SK-N-DZ (cell line): ENCODE measurements around the gene RAB8B. TPM values are rescaled to one million over a fixed set of nuclear protein-coding genes. Genes with fewer than 3 reads are reported as not detected.
A peak's percentile ranks its signal among the peaks of the same experiment; 100 is the strongest.

ENCODE experiments used
- DNase-seq: peaks from one replicate; pipeline ENCODE4 v3.0.0-alpha.2; 2015; ENCODE audit warnings: low spot score
- polyA plus RNA-seq, 2 experiments: library from polyadenylated mRNA; depleted of rRNA; stranded (reverse); fragments of >200 nt; gene quantifications; 2 replicates each; pipeline ENCODE4 v1.2.3, GENCODE V29; 2014

RAB8B gene
- 16.8 and 17.2 TPM in 2 replicates for polyA plus RNA-seq (2014; cell fraction: cytosol; rRNA removed)
- polyA plus RNA-seq (2014; cell fraction: nucleus; rRNA removed) = 10.5 and 11.0 TPM in 2 replicates

DNA sequence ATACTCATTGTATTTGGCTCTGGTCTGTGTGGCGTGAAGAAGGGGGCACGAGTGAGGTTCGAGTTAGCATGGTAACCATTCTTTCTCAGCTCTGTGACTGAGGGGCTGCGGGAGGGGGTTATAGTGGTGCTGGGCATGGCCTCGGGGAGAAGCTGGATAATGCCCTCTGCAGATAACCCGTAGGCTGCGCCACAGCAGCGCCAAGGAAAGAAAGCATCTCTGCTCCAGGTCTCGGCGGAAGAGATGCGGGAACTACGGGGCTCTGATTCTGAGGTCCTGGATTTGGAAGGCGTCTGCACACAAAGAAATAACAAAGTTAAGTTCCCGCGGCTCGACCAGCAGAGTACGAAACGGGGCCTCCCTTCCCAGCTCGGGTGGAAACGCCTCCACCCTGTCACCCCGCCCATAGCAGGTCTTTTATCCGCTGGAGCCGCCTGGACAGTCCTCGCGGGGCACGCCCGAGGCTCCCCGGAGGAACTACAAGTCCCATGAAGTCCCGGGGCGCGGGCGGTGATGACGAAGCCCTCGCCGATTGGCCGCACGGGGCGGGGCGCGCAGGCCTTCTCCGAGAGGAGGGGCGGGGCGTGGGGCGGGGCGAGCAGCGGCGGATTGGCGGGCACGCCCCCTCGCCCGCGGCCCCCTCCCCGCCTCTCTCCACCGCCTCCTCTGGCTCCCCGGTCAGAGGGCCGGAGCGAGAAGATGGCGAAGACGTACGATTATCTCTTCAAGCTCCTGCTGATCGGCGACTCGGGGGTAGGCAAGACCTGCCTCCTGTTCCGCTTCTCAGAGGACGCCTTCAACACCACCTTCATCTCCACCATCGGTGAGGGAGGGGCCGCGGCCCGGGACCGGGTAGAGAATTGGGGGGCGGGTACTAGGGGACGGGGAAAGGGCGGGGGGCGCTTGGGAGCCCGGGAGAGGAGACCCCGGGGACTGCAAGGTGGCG is at the start of gene RAB8B:
Gene RAB8B (plus strand): TSS at position 681 of the 946 bp plus-strand sequence. CDS start 19 bp downstream, at position 700.
- DNase-seq = peak; percentile 97

DNA sequence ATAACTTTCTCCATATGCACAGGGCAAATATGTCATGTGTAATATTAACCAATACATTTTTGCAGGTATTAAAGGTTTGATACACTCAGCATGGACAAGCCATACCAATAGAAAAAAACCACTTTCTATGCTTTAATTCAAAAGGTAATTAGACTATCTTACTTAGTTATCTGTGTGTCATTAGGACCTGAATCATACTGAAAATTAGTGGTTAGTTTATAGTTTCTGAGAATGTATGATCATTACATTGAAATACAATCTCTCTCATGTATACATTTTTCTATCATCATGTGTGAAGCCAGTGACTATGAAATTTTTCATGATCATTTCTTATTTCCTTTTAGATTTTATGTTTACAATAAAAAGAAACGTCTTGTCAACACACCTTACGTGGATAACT is 48.5 kb upstream of the RAB8B start:
- no peak for DNase-seq

DNA sequence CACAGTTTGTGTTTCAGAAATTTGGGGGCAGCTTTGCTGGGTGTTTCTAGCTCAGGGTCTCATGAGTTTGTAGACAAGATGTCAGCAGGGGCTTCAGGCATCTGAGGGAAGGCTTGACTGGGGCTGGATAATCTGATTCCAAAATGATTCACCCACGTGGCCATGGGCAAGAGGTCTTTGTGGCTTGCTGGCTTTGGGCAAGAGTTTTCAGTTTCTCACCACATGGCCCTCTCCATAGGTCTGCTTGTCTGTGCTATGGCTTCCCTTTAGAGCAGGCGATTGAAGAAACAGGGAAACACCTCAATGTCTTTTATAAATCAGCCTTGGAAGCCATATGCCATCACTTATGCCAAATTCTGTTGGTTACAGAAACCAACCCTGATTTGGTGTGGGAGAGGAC is 44.0 kb upstream of the RAB8B start:
- no peak for DNase-seq

DNA sequence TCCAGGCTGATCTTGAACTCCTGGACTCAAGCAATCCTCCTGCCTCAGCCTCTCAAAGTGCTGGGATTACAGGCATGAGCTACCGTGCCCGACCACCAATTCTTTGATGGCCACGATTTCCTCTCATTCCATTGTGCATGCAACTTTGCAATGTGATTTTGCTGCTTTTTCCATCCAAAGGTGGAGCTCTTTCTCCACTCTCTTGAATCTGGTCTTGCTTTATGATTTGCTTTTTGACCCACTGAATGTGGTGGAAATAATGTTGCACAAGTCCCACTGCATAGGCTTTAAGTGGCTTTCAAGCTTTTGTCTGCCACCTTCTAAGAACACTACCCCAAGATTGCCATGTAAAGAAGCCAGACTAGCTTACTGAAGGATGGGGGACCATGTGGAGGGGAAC is 42.7 kb upstream of the RAB8B start:
- DNase-seq = no peak

DNA sequence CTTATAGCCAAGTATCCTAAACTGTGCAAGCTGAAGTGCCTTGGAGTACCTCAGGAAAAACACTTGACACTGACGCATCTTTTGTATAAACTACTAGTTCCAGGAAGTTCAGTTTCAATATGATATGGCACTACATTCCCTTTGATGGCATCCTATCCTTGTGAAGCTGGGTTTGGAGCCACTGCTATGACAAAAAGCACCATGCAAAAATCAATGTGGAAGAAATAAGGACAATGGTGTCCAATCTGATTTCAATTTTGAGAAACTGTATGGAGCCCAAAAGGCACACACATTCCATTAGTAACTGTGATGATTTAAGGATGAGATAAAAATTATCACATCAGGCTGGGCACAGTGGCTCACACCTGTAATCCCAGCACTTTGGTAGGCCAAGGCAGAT is 37.7 kb upstream of the RAB8B start:
- no peak for DNase-seq

DNA sequence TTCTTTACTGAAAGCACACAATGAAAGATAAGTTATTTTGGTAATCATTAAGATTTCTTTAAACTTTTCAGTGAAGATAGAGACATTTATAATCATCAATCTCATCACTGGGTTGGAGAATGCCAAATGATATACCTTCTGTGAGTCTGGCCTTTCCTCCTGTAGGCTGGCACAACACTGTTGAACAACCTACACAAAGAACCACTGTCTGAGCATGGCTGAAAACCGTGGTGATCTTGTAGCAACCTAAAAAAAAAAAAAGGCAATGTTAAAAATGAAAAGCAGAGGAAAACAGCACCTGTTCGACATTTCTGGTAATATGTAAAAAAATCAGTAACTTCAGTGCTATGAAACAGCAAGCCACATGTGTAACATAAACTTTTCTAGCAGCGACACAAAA is 33.9 kb upstream of the RAB8B start:
- DNase-seq = no peak

DNA sequence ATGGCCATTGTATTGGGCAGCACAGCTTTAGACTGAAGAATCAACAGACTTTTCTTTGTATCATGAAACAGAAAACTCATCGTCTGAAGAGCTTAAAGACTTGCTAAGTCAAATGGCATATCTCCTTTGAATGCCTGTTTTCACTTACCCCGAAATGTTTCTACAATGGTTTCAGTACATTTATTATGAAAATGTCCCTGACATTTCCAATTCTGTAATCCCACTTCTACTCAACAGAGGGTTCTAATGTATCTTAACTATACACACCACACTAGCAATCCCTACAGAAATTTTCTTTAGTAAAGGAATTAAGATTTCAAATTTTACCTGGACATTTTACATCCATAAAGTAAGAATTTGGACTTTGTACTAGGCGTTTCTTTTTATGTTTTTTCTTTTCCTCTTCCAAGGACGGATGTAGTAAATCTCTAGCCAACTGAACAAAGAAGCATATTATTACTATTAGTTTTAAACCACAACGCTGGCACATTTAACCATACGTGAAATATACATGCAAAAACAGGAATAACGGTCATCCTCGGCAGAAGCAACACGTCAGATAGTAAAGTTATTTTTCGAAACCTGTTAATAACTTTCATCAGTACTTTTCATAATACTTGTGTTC is 33.2 kb upstream of the RAB8B start:
- no peak for DNase-seq

DNA sequence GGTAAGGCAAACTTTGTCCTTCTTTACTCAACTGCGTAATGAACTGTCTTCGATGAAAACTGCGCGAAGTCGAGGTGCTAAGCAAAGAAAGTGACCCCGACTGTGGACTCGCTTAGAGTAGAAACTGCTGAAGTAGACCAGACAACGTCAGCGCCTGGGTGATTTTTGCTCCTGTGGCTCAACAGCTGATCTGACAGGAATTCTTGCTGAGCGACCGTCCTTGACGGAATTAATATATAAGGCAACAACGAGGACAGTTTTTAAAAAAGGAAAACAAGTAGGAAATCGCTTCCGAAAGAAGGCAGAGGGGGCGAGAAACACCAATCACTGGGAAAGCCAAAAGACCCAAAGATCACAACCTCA is 32.7 kb upstream of the RAB8B start:
- DNase-seq = peak; percentile 28

DNA sequence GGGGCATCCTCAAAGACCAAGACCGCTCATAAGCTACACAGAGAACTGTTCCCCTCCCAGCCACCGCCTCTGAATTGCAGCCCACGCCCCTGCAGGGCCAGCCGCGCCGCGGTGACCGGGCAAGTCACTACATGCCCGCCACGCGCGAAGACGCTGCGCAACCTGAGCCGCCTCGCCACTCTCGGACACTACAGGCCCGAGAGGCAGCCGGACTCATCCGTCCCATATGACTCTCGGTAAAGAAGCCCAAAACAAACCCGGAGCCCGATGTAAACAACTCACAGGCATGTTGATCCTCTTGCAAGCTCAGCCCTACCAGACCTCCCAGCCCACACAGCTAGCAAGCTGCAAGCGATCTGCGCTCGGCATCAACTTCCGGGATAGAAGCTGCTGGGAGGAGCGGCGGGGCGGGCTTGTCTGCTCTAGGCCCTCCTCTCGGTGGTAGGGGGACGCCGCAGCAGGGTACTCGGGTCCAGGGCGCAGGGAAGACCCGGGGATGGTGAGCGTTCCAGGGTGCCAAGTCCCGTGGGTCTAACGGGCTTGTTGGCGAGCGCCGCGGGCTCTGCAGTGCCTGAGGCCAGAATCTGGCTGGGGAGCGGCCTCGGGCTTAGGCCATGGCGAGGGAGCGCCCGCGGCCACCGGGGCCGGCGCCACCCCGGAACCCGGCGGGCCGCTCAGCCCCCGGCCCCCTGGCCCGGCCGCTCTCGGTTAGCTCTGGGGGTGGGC is 32.1 kb upstream of the RAB8B start, which contains the start of gene RPS27L:
Gene RPS27L (minus strand): TSS at position 360 of the 726 bp plus-strand sequence. CDS start 72 bp downstream, at position 288.
- peak; percentile 94 for DNase-seq

DNA sequence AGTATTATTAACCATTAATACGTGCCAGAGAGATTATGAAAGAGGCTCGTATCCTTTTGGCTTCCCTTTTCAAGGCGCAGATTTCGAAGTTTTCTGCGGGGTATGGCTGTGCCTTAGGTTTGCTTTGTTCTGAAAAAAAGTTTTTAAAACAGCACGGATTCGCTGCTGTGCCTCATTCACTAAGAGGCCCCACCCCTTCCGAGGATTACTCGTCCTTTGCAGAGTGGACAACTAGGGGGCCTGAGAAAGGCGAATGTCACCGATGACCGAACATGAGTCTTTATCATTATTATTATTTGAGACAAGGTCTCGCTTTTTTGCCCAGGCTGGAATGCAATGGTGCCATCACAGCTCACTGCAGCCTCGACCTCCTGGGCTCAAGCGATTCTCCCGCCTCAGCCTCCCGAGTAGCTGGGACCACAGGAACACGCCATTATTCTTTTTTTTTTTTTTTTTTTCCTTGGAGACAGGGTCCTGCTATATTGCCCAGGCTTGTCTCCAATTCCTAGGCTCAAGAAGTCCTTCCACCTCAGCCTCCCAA is 31.4 kb upstream of the RAB8B start:
- peak; percentile 32 for DNase-seq

DNA sequence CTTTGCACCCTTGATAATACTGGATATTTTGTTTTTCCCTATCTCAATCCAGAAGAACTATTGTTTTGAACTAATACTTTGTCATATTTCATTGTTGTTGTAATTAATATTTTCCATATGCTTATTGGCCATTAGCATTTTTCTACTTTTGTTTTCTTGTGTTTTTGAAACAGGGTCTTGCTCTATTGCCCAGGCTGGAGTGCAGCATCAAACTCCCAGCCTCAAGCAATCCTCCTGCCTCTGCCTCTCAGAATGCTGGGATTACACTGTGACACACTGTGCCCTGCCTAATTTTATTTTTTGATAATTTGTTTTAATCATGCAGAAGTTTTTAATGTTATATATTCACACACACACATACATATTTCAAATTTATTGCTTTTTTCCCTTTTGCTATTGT is 28.8 kb upstream of the RAB8B start:
- DNase-seq = no peak

DNA sequence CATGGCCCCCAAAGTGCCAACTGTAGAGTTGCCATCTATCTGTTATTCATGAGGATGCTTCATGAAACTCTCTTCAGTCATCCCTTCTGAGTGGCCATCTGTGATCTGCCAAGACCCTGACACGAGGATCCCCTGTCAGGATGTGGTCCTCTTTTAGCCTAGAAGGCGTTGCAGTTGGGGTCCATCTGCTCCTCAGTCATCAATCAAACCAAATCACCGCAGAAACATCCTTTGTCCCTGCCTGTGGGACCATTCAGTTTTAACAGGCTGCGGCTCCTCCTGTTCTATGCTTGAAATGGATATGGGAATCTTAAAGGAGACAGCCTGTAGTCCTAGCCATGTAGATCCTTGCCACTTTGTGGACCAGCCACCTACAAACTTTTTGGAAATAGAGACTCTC is 26.2 kb upstream of the RAB8B start:
- no peak for DNase-seq

DNA sequence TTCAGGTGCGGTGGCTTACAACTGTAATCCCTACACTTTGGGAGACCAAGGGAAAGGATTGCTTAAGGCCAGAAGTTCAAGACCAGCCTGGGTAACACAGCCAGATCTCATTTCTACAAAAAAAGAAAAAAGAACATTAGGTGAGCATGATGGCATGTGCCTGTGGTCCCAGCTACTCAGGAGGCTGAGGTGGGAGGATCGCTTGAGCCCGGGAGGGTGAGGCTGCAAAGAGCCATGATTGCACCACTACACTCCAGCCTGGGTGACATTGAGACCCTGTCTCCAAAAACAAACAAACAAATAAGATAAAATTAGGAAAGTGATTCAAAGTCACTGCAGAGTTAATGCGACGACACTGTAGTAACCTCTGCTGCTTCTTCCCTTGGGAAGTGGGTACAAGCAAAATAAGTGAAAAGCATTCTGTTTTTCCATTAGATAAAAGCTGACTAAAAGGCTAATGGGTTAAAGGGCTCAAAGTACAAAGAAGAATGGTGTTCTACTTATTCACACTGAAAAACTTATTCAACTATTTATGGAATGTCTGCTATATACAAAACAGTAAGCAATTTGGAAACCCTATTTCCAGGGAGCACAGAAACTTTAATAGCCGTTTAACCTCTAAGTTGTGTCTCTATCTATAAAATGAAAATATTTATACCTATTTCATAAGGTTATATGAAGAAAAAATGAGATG is 24.1 kb upstream of the RAB8B start:
- DNase-seq = no peak

DNA sequence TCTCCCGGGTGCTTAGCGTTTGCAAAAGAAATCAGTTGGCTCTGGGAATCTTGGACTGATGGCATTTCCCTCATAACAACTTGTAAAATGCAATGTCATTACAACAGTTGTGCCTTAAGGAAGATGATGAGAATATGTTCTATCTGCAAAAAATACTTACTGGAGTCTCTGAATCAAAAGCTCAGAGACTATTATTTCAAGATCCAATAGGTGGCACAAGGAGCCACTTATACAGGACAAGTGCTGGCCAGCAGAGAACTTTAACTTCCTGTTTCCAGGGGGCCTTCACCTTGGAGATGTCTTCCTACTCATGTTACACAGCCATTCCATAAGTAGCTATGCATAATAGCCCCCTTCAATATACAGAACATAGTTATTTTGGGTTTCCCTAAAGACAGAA is 23.2 kb upstream of the RAB8B start:
- no peak for DNase-seq

DNA sequence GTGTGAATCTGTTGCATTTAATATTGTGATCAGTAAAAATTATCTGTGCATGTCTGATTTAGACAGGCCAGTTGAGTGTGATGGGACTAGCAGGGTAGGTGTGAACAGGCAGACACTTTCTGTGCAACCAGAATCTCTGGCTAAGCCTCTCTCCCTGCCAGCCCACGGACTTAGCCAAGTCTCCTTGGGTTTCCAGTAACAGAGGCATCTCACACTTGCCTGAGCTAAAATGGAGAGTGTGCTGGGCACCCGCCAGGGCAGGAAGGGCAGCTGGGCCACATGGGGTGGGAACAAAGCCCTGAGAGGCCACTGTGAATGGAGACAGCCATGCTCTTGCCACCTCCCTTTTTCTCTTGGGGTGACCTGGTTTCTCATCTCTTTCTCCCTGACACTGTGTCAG is 19.6 kb upstream of the RAB8B start:
- no peak for DNase-seq

DNA sequence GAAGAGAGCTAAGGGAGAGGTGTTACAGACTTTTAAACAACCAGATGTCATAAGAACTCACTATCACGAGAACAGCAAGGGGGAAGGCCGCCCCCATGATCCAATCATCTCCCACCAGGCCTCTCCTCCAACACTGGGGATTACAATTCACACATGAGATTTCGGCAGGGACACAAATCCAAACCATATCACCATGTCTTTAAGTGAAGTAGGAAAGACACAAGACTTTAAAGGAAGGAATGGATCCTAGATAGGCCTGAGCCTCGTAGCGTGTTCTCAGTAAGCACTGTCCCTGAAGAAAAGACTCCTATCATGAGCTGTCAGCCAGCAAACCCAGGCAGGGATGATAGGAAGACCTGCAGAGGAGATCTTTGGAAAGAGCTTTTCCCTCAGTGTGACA is 17.0 kb upstream of the RAB8B start:
- no peak for DNase-seq

DNA sequence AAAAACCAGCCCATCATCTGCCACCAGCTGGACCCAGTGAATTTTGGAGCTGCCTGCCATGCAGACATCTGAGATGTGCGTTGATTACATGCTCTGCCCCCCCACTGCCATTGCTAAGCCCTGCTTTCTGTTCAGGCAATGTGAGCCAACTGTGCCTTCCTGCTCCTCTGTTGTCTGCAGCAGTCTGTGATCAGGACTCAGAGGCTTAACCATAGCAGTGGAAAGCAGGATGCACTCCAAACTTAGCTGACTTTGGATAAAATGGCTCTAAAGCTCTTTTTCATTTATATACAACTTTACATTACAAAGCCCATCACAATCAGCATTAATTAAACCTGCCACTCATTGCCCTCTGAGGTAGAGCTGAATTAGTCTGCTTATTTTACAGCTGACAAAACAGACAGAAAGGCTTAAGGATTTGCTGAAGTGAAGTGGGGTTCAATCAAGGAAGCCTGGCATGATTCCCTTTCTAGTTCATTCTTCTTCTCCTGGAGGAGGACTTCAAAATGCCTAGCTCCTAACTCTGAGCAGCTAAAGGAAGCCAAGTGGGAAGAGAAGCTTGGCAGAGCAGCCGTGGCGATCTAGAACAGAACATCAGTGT is 16.5 kb upstream of the RAB8B start:
- DNase-seq = no peak

DNA sequence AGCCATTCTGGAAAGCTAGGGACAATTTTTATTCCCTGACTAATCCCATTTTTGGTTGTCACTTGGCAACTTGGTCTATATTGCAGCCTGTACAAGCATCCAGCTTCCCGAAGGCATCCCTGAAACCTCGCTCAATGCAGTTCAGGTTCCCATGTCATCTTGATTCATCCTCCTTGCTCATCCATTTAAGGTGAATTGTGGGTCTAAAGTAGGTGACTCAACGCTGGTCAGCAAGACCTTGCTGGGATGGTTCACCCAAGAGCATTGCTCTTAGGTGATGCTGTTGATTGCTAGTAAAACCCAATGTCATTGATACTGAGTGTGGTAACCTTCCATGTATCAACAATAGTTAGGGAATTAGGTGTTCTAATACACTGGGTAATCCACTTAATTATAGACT is 13.1 kb upstream of the RAB8B start:
- DNase-seq = no peak

DNA sequence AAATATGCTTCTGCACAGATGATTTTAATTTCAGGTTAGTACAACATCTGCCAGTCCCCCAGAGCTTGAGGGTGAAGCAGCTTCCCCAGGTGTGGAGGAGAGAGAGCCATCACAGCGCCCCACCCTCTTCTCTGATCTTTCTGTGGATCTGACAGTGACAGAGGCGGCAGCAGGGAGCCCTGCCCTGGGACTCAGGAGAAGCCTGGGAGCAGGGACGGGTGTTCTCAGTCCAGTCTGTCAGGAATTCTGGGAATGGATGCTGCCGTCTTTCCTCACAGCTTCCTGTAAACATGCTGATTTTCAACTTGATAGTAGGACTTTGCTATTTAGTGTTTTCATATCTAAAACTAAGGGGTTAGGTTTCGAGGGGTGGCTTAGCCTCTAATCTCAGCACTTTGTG is 11.4 kb upstream of the RAB8B start:
- DNase-seq = no peak

DNA sequence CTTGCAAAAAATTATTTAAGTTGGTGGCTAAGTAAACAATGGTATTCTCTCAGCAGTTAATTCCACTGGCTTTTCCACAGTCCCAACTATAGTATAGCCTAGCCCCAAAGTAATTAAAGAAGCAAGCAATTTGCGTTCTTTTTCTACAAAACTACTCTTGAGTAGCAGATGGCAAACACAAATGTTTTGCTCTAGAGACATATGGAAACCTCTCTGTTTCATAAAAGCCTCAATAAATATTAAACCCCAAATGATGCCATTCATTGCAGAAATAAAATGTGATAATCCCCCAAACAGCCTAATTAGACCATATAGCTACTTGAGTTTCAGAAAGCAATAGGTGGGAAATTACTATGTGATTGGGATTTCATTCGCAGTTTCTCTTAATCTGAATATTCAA is 8.7 kb upstream of the RAB8B start:
- DNase-seq = no peak

DNA sequence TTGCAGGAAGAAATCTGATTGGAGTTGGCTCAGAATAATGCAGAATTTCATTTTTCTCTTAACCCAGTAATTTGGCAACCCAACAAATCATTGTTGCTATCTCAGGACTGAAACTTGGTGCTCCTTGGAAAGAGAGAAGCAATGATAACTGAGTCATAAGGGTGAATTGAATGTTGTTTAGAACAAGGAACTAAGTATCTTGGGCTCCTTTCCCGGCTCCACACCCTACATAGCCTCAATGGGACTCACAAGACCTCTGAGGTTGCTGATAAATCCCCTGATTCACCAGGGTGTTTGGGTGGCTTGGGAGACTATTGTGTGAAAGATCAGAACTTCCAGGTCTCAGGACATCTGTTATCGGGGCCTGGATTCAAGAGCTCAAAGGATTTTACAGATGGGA is 7.8 kb upstream of the RAB8B start:
- no peak for DNase-seq
